Urinary bladder (tissue), 4 donors: ENCODE data around the gene FCAMR. TPM values are rescaled to one million over a fixed set of nuclear protein-coding genes. Genes with fewer than 3 reads are reported as not detected.

Experiments
- DNase-seq: peaks from one replicate; pipeline ENCODE4 v3.0.0-alpha.2; 2015; ENCODE audit errors: extremely low spot score
- H3K27ac ChIP-seq: one replicate; pipeline ENCODE4 v1.5.1; 2013; ENCODE audit warnings: low read depth, mild to moderate bottlenecking, moderate library complexity
- H3K36me3 ChIP-seq: one replicate; pipeline ENCODE4 v1.6.1; 2013; ENCODE audit warnings: mild to moderate bottlenecking, moderate library complexity; ENCODE audit not compliant: insufficient read depth
- H3K4me1 ChIP-seq: one replicate; pipeline ENCODE4 v1.6.1; 2013; ENCODE audit warnings: mild to moderate bottlenecking, moderate library complexity; ENCODE audit not compliant: insufficient read depth
- H3K4me3 ChIP-seq: one replicate; pipeline ENCODE4 v1.5.1; 2013; ENCODE audit warnings: low read depth, low read length
- WGBS: extraction: QIAGEN DNeasy Blood & Tissue Kit; methylation state at CpG from one replicate; pipeline ENCODE4 v1.1.7; 2013; 5-methylcytosine and 5-hydroxymethylcytosine counted together
- polyA plus RNA-seq: library from polyadenylated mRNA; stranded (reverse); fragments of 200-250 nt; gene quantifications from one replicate; pipeline ENCODE4 v1.2.3, GENCODE V29; 2013
- total RNA-seq: library from RNA; depleted of rRNA; stranded (reverse); fragments of >200 nt; gene quantifications from one replicate; pipeline ENCODE4 v1.2.3, GENCODE V29; 2014
- donor health status: healthy with polysubstance abuse.
- donor health status: healthy.

FCAMR gene
- total RNA-seq (not detected), polyA plus RNA-seq (not detected)

- DNase-seq = no peak
- Histone ChIP-seq H3K4me1 (no peaks in the 10 kb centered on the region), H3K36me3 (no peaks in the 10 kb centered on the region), H3K27ac (no peak within 1 kb of the TSS), H3K4me3 (no peak within 1 kb of the TSS)
- WGBS = 72% methylated on average over 2 of the region's 2 CpGs
Measured at GRCh38 chr1:206970446-206970845, at the start of gene FCAMR. TSS of gene FCAMR (minus strand) at chr1:206970460. CDS start at chr1:206970125, 335 bp downstream.

DNA sequence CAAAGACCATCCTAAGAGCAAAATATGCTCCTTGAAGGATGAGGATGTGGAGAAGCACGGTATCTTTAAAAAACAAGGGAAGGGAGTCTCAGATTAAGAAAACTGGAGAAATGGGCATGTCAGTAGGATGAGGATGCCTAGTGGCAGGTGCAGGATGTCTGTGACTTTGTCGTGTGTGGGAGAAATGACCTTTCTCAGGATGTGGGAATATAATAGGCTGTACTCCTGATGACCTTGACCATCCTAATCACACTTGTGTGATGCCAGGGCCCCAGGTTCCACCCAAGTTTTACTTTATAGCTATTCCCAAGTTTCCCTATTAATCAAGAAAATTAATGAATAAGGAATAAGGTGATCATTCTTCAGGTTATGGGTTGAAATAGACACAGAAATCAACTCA is 49.4 kb upstream of the FCAMR start:
- DNase-seq = no peak
- Histone ChIP-seq H3K4me1 (no peaks in the 10 kb centered on the region), H3K4me3 (no peak overlapping the region), H3K27ac (no peak overlapping the region), H3K36me3 (no peaks in the 10 kb centered on the region)
- WGBS = 62% methylated on average over 2 of the region's 2 CpGs

GRCh38 chr1:207019161-207019560 is 48.9 kb upstream of the FCAMR start:
- Histone ChIP-seq H3K36me3 (no peaks in the 10 kb centered on the region), H3K4me3 (no peak overlapping the region), H3K27ac (no peak overlapping the region), H3K4me1 (no peaks in the 10 kb centered on the region)
- DNase-seq = no peak
- 89% methylated on average over 2 of the region's 2 CpGs for WGBS

DNA sequence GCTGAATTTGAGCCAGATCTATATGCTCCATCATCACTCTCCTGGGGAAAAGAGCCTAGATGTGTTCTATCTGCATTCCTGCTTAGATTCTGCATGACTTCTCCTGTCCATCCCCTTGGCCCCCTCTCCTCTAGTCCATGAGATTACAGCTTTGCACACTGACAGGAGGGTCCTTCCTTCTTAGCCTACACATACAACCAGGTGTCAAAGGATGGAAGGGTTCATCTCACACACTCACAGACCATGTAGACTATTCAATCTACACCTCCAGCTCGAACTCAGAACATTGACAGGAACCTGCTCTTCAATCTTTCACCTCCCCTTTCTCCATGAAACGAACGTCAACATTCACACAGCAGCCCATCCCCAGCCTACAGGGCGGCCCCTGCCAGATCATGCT is 48.4 kb upstream of the FCAMR start:
- H3K4me1 ChIP-seq = no peaks in the 10 kb centered on the region
- DNase-seq = no peak
- H3K4me3 ChIP-seq = no peak overlapping the region
- H3K36me3 ChIP-seq = no peaks in the 10 kb centered on the region
- H3K27ac ChIP-seq = no peak overlapping the region
- WGBS = 82% methylated on average over 4 of the region's 4 CpGs

DNA sequence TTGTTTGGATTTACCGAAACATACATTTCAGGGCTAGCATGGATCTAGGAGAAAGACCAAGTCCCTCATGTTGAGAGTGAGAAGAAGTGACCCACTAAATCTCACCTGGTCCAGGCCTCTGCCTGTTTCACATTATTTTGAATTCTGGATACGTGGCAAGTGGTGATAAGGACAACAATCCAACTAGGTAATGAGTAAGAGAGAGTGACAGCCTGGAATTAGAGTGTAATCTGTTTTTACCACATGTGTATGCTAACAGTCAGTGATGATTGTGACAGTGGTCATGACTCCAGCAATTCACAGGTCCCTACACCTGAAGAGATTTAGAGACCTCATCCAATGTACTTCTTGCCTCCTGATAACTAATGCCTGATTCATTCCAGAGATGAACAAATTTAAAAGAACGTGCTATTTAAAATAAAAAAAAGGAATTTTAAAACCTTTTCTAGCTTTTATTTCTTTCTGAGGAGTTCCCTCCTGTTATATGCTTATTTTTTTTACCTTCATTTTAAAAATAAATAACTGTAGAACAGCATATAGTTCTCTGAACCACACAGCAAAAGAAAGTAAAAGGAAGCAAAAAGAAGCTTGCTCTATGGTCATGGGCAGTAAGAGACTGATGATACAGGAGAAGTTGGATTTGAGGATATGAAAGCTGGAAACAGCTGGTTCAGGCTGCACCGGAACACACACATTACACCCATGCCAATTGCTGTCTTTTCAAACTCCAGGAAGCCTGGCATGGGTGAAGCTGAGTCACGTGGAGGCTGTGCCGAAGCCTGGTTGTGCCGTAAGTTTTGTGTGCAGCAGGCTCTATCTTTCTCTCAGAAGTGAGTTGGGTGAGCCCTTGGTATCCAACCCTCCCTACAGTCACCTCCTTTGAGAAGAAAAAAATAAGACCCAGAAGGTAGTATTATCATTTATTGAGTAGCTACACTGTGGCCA is 47.6 kb upstream of the FCAMR start:
- H3K36me3 ChIP-seq = no peaks in the 10 kb centered on the region
- no peaks in the 10 kb centered on the region for H3K4me1 ChIP-seq
- 63% methylated on average over 7 of the region's 7 CpGs for WGBS
- no peak overlapping the region for H3K4me3 ChIP-seq
- no peak for DNase-seq
- no peak overlapping the region for H3K27ac ChIP-seq

GRCh38 chr1:207015791-207016190 is 45.5 kb upstream of the FCAMR start:
- no peak overlapping the region for H3K27ac ChIP-seq
- 89% methylated on average over 3 of the region's 3 CpGs for WGBS
- no peaks in the 10 kb centered on the region for H3K36me3 ChIP-seq
- no peak for DNase-seq
- no peak overlapping the region for H3K4me3 ChIP-seq
- H3K4me1 ChIP-seq = no peaks in the 10 kb centered on the region

DNA sequence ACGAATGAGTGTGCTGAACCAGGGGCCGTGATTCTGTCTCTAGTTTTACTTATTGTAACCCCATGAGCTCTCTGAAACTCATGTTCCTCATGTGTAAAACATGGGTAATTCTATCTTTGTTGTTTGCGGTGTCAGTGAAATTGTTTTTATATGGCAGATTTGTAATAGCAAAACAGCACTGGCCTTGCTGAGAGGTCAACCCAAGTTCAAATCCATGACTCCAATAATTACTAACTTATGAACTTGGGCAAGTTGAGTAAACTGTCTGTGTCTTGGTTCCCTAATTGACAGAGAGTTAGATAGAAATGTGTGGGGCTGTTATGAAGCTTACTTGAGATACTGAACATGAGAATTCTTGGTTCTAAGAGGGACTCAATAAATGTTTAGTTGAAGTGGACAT is 44.5 kb upstream of the FCAMR start:
- H3K27ac ChIP-seq = no peak overlapping the region
- H3K4me3 ChIP-seq = no peak overlapping the region
- no peaks in the 10 kb centered on the region for H3K36me3 ChIP-seq
- no peak for DNase-seq
- no peaks in the 10 kb centered on the region for H3K4me1 ChIP-seq
- WGBS = 88% methylated on average over 3 of the region's 3 CpGs

GRCh38 chr1:207013321-207014085 is 43.2 kb upstream of the FCAMR start:
- Histone ChIP-seq H3K4me3 (no peak overlapping the region), H3K4me1 (no peaks in the 10 kb centered on the region), H3K27ac (no peak overlapping the region), H3K36me3 (no peaks in the 10 kb centered on the region)
- 65% methylated on average over 6 of the region's 6 CpGs for WGBS
- DNase-seq = no peak

DNA sequence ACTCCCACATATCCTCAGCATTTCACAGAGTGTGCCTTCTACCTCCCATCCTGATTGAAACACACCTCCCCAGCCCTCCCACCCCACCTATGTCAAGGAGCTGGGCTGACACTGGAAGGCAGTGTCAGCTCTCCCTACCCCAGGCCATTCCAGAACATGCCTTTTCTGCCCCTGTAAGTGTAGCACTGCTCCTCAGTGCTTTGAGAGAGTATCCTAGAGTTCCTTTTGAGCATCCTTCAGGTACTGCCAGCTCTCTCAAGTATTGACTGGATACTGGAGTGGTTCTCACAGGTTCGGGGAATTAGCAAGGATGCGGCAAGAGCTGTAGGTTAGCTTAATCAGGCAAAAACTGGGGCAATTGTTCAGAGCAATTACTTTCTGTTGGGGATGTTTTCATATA is 40.5 kb upstream of the FCAMR start:
- no peak for DNase-seq
- Histone ChIP-seq H3K27ac (no peak overlapping the region), H3K4me3 (no peak overlapping the region), H3K36me3 (no peaks in the 10 kb centered on the region), H3K4me1 (no peaks in the 10 kb centered on the region)
- 99% methylated on average over 2 of the region's 2 CpGs for WGBS

- no peaks in the 10 kb centered on the region for H3K4me1 ChIP-seq
- no peaks in the 10 kb centered on the region for H3K36me3 ChIP-seq
- 81% methylated on average over 7 of the region's 7 CpGs for WGBS
- no peak for DNase-seq
- H3K27ac ChIP-seq = no peak overlapping the region
- no peak overlapping the region for H3K4me3 ChIP-seq
Measured at GRCh38 chr1:207009945-207010344, 39.7 kb upstream of the FCAMR start.

DNA sequence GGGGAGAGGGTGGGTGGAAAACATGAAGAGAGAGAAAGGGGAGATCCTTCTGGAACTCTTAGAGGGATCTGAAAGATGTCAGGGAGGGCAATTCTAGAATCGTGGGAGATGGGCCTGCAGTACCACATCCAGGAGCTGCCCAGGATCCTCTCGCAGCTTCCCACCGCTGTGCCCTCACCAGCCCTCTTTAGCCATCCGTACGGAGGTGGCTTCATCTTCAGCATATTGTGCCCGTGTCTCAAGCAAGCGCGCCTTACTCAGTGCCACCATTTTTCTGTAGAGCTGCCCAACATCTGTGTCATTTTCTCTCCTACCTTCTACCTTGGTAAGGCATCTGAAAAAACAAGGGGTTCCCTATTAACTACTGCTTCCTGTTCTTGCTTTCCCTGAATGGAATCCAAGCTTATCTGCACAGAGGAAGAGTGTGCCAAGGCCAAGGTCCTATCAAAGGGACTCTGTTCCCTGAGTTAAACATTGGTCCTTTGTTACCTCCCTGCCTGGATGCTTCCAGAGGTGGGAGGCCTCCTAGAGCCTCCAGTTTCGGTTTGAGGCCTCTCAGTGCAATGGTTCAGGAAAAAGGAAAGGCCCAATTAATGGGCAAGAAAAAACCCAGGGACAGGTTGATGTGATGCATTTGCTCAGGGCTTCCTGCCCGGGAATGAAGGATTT is 39.1 kb upstream of the FCAMR start:
- no peaks in the 10 kb centered on the region for H3K36me3 ChIP-seq
- 91% methylated on average over 10 of the region's 10 CpGs for WGBS
- no peak overlapping the region for H3K27ac ChIP-seq
- H3K4me3 ChIP-seq = no peak overlapping the region
- H3K4me1 ChIP-seq = no peaks in the 10 kb centered on the region
- DNase-seq = no peak

DNA sequence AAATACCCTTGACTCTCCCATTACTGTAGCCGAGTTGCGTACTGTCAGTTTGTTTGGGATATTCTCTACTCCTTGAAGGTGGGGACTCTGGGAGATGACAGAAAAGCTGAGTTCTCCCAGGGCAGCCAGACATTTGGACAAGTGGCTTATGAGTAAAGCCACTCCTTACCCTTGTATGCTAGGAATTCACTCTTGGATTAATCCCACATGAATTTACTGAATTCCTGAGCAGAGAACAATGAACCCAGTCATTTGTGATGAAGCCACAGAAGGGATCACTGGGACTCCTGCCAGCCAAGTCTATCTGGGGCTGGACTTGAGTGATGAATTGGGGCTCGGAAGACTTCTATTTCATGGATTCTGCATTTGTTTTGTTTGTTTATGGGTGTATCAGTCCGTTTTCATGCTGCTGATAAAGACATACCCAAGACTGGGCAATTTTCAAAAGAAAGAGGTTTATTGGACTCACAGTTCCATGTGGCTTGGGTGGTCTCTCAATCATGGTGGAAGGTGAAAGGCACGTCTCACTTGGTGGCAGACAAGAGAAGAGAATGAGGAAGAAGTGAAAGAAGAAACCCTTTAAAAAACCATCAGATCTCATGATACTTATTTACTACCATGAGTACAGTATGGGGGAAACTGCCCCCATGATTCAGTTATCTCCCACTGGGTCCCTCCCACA is 37.2 kb upstream of the FCAMR start:
- WGBS = 60% methylated on average over 5 of the region's 5 CpGs
- Histone ChIP-seq H3K36me3 (no peaks in the 10 kb centered on the region), H3K4me3 (no peak overlapping the region), H3K4me1 (no peaks in the 10 kb centered on the region), H3K27ac (no peak overlapping the region)
- no peak for DNase-seq

DNA sequence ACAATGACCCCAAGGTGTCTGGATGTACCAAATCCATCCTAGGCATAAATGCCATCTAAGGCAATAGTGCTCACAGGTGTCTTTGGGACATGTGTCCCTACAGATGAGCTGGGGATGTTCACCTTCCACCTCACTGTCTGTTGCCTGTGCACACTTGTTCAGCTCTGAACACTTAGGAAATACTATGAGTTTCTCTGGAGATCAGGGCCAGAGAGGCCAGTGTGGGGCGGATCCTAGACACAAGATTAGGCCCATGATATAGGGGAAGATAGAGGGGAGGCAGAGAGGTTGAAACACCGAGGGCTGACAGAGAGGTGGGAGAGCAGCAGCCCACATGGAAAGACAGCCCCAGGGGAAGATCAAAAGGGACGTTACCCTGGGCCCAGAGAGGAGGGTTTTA is 36.7 kb upstream of the FCAMR start:
- no peak overlapping the region for H3K4me3 ChIP-seq
- WGBS = 68% methylated on average over 3 of the region's 3 CpGs
- no peak for DNase-seq
- no peaks in the 10 kb centered on the region for H3K4me1 ChIP-seq
- H3K27ac ChIP-seq = no peak overlapping the region
- no peaks in the 10 kb centered on the region for H3K36me3 ChIP-seq
